Measurements from ENCODE around the gene LIX1L. TPM values are rescaled to one million over a fixed set of nuclear protein-coding genes. Genes with fewer than 3 reads are reported as not detected.
A peak's percentile ranks its signal among the peaks of the same experiment; 100 is the strongest.

Gene LIX1L
- polyA plus RNA-seq, 2 of the 4 experiments (the other 2 are of a cell fraction): 10.5 to 35.8 TPM

DNA sequence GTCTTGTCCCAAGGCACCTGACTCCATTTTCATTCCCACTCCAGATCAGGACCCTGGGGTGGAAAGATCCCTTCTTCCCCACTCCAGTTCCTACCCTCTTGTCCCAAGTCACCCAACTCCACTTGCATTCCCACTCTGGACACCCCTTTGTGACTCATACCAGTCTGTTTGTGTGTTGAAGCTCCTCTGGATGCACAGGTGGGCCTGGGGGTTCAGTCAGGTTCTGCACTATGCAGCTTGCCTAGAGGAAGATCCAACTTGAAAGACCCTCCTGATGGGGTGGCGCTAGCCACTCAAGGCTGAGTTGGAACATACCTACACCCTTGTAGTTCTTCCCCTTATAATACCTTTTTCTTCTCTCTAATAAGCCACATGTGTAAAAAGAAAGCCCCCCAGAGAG lies 62.3 kb downstream of the LIX1L start:
- ATAC-seq (no peak), DNase-seq (ENCODE audit: low read depth in 1 of 2, low spot score in 1 of 2) (no peak), FAIRE-seq (no peak)
- TF ChIP-seq RCOR1 (IDR thresholded peaks at IDR 0.05; ENCODE audit: low read depth, low read length) (no peak), EHF (CRISPR knock-in tag; IDR thresholded peaks at IDR 0.05) (no peak), RNF2 (IDR thresholded peaks at IDR 0.05; ENCODE audit: borderline replicate concordance, low read depth) (no peak), ZFP36 (IDR thresholded peaks at IDR 0.05; ENCODE audit: borderline replicate concordance, partially characterized antibody) (no peak), CBX8 (IDR thresholded peaks at IDR 0.05) (no peak), FOSB (CRISPR knock-in tag; IDR thresholded peaks at IDR 0.05) (no peak), HOXA7 (CRISPR knock-in tag; IDR thresholded peaks at IDR 0.05) (no peak), PHF8 (IDR thresholded peaks at IDR 0.05; ENCODE audit: borderline replicate concordance, low read depth) (no peak), JUNB (IDR thresholded peaks at IDR 0.05) (no peak), ZSCAN20 (CRISPR knock-in tag; IDR thresholded peaks at IDR 0.05) (no peak), HDAC2 (IDR thresholded peaks at IDR 0.05) (no peak), POLR2AphosphoS2 (conservative IDR thresholded peaks at IDR 0.05; ENCODE audit: low read length) (no peak), MAZ (IDR thresholded peaks at IDR 0.05; ENCODE audit: borderline replicate concordance, low read depth, low read length) (no peak), CEBPB (IDR thresholded peaks at IDR 0.05) (no peak)
- TF ChIP-seq, protein P1, sequence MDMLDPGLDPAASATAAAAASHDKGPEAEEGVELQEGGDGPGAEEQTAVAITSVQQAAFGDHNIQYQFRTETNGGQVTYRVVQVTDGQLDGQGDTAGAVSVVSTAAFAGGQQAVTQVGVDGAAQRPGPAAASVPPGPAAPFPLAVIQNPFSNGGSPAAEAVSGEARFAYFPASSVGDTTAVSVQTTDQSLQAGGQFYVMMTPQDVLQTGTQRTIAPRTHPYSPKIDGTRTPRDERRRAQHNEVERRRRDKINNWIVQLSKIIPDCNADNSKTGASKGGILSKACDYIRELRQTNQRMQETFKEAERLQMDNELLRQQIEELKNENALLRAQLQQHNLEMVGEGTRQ (IDR thresholded peaks at IDR 0.05): no peak
- TF ChIP-seq, protein P2, sequence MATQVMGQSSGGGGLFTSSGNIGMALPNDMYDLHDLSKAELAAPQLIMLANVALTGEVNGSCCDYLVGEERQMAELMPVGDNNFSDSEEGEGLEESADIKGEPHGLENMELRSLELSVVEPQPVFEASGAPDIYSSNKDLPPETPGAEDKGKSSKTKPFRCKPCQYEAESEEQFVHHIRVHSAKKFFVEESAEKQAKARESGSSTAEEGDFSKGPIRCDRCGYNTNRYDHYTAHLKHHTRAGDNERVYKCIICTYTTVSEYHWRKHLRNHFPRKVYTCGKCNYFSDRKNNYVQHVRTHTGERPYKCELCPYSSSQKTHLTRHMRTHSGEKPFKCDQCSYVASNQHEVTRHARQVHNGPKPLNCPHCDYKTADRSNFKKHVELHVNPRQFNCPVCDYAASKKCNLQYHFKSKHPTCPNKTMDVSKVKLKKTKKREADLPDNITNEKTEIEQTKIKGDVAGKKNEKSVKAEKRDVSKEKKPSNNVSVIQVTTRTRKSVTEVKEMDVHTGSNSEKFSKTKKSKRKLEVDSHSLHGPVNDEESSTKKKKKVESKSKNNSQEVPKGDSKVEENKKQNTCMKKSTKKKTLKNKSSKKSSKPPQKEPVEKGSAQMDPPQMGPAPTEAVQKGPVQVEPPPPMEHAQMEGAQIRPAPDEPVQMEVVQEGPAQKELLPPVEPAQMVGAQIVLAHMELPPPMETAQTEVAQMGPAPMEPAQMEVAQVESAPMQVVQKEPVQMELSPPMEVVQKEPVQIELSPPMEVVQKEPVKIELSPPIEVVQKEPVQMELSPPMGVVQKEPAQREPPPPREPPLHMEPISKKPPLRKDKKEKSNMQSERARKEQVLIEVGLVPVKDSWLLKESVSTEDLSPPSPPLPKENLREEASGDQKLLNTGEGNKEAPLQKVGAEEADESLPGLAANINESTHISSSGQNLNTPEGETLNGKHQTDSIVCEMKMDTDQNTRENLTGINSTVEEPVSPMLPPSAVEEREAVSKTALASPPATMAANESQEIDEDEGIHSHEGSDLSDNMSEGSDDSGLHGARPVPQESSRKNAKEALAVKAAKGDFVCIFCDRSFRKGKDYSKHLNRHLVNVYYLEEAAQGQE (IDR thresholded peaks at IDR 0.05): no peak
- TF ChIP-seq, protein P3, sequence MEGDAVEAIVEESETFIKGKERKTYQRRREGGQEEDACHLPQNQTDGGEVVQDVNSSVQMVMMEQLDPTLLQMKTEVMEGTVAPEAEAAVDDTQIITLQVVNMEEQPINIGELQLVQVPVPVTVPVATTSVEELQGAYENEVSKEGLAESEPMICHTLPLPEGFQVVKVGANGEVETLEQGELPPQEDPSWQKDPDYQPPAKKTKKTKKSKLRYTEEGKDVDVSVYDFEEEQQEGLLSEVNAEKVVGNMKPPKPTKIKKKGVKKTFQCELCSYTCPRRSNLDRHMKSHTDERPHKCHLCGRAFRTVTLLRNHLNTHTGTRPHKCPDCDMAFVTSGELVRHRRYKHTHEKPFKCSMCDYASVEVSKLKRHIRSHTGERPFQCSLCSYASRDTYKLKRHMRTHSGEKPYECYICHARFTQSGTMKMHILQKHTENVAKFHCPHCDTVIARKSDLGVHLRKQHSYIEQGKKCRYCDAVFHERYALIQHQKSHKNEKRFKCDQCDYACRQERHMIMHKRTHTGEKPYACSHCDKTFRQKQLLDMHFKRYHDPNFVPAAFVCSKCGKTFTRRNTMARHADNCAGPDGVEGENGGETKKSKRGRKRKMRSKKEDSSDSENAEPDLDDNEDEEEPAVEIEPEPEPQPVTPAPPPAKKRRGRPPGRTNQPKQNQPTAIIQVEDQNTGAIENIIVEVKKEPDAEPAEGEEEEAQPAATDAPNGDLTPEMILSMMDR (IDR thresholded peaks at IDR 0.05): no peak
- TF ChIP-seq, protein P4, sequence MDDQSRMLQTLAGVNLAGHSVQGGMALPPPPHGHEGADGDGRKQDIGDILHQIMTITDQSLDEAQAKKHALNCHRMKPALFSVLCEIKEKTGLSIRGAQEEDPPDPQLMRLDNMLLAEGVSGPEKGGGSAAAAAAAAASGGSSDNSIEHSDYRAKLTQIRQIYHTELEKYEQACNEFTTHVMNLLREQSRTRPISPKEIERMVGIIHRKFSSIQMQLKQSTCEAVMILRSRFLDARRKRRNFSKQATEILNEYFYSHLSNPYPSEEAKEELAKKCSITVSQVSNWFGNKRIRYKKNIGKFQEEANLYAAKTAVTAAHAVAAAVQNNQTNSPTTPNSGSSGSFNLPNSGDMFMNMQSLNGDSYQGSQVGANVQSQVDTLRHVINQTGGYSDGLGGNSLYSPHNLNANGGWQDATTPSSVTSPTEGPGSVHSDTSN (IDR thresholded peaks at IDR 0.05): no peak
- Histone ChIP-seq H3K4me3 (no peak overlapping the region), H3K27ac (peak overlapping the region; percentile 36 to 88; a peak in 3 of 6 replicates), H3K9me3 (no peaks in the 10 kb centered on the region), H3K4me2 (no peak overlapping the region), H3K4me1 (peaks cover 26% of the 10 kb centered on the region)
- 100% methylated on average over 1 of the region's 1 CpG for WGBS (ENCODE audit: missing lambda C conversion rate)
- POLR2A ChIA-PET: no interaction called here
- CTCF ChIA-PET: interaction anchor here (1.2 to 11.2 kb wide), 5 partner anchors 15 to 82 kb away, joined by 3 to 429 read pairs (median 6); partner anchors contain the start of genes ITGA10, NUDT17 and RBM8A

DNA sequence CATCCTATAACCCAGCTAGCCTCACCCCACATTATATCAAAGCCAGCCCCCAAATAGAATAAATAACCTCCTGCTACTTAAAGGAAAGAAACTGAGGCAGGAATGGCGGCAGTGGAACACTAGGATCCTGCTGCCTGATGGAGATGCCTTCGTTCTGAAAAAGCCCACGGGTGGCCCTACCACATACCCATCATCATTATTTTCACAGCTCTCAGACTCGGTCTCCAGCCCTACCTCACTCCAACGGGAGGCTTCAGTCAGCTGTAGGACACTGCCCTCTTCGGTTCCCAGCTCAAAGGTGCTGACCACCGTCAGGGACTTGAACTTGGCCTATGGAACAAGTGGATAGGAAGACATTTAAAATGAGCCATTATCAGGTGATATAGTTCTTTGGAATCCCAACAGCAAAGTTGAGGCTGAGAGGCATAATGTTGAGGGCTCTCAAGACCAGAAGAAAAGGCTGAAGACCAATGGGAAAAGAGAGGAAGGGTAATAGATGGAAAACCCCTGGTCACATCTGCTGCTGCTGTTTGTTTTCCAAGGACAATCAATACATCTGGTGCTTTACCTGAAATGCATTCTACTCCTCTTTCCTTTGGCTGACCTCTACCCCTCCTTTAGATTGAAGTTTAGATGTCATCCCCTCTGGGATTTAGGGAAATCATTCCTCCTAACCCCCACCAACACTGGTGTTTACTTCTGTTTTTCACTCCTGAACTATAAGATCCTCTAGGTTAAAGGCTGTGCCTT lies 64.3 kb downstream of the LIX1L start:
- ChIA-PET POLR2A (interaction anchor here (2.2 to 2.7 kb wide), 2 partner anchors 34 to 35 kb away, joined by 22 to 28 read pairs; partner anchors contain the start of genes PIAS3 and RBM8A), CTCF (interaction anchor here (1.7 to 11.2 kb wide), 15 partner anchors 8 to 116 kb away, joined by 8 to 429 read pairs (median 23); partner anchors contain the start of genes ANKRD34A, ITGA10, NUDT17 and PIAS3)
- no peak for DNase-seq (ENCODE audit: low read depth in 1 of 2, low spot score in 1 of 2)
- no peak for FAIRE-seq
- Histone ChIP-seq H3K4me3 (no peak overlapping the region), H3K9me3 (no peaks in the 10 kb centered on the region), H3K4me2 (peak overlapping the region; percentile 76), H3K27ac (peak overlapping the region; percentile 88 to 91), H3K4me1 (peaks cover 26% of the 10 kb centered on the region)
- ATAC-seq: no peak
- WGBS (ENCODE audit: missing lambda C conversion rate): 89% methylated on average over 7 of the region's 7 CpGs
- TF ChIP-seq RFX5 (IDR thresholded peaks at IDR 0.05) (no peak), PHF8 (IDR thresholded peaks at IDR 0.05; ENCODE audit: borderline replicate concordance, low read depth) (no peak), ZFP36 (IDR thresholded peaks at IDR 0.05; ENCODE audit: borderline replicate concordance, partially characterized antibody) (no peak), NPAS2 (CRISPR knock-in tag; IDR thresholded peaks at IDR 0.05; ENCODE audit: borderline replicate concordance) (no peak), POLR2A (IDR thresholded peaks at IDR 0.05; ENCODE audit: low read length) (no peak), EP300 (IDR thresholded peaks at IDR 0.05) (no peak), RCOR1 (IDR thresholded peaks at IDR 0.05; ENCODE audit: low read depth, low read length) (no peak), CBX2 (IDR thresholded peaks at IDR 0.05; ENCODE audit: borderline replicate concordance, low read depth) (no peak)
- TF ChIP-seq, protein P5, sequence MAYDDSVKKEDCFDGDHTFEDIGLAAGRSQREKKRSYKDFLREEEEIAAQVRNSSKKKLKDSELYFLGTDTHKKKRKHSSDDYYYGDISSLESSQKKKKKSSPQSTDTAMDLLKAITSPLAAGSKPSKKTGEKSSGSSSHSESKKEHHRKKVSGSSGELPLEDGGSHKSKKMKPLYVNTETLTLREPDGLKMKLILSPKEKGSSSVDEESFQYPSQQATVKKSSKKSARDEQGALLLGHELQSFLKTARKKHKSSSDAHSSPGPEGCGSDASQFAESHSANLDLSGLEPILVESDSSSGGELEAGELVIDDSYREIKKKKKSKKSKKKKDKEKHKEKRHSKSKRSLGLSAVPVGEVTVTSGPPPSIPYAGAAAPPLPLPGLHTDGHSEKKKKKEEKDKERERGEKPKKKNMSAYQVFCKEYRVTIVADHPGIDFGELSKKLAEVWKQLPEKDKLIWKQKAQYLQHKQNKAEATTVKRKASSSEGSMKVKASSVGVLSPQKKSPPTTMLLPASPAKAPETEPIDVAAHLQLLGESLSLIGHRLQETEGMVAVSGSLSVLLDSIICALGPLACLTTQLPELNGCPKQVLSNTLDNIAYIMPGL (CRISPR knock-in tag; IDR thresholded peaks at IDR 0.05; ENCODE audit: borderline replicate concordance): no peak
- TF ChIP-seq, protein P6, sequence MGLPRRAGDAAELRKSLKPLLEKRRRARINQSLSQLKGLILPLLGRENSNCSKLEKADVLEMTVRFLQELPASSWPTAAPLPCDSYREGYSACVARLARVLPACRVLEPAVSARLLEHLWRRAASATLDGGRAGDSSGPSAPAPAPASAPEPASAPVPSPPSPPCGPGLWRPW (IDR thresholded peaks at IDR 0.05): no peak

All from A549 (cell line).